ENCODE data around the gene CBX5.
"Not testable (repeated sequence)": the region's sequence is repeated elsewhere in the genome, so short reads cannot be mapped to it uniquely, and the experiment has no call there.

Gene CBX5

GRCh38 chr12:54272214-54272613 is 7.7 kb downstream of the CBX5 start:
- FAIRE-seq, result no peak
- no peak for DNase-seq (ENCODE audit: extremely low spot score, insufficient read length, low read depth)

GRCh38 chr12:54270345-54270744 is 9.6 kb downstream of the CBX5 start:
- FAIRE-seq (no peak), DNase-seq (ENCODE audit: extremely low spot score, insufficient read length, low read depth) (no peak)

- FAIRE-seq (no peak), DNase-seq (ENCODE audit: extremely low spot score, insufficient read length, low read depth) (no peak)
Measured at GRCh38 chr12:54266852-54267251, 13.1 kb downstream of the CBX5 start.

GRCh38 chr12:54265364-54265812 is 14.5 kb downstream of the CBX5 start:
- no peak for DNase-seq (ENCODE audit: extremely low spot score, insufficient read length, low read depth)
- no peak for FAIRE-seq

GRCh38 chr12:54262403-54262925 is 17.5 kb downstream of the CBX5 start:
- FAIRE-seq (no peak), DNase-seq (ENCODE audit: extremely low spot score, insufficient read length, low read depth) (no peak)

- FAIRE-seq (no peak), DNase-seq (ENCODE audit: extremely low spot score, insufficient read length, low read depth) (no peak)
Measured at GRCh38 chr12:54261815-54262402, 18.0 kb downstream of the CBX5 start.

GRCh38 chr12:54259194-54260011 is 20.5 kb downstream of the CBX5 start:
- peak; percentile 38 for FAIRE-seq

GRCh38 chr12:54258201-54258681 is 21.7 kb downstream of the CBX5 start:
- DNase-seq (ENCODE audit: extremely low spot score, insufficient read length, low read depth) (no peak), FAIRE-seq (no peak)

More at GRCh38 chr12:54259194-54260011, 20.5 kb downstream of the CBX5 start:
- DNase-seq (ENCODE audit: extremely low spot score, insufficient read length, low read depth), result no peak

- DNase-seq (ENCODE audit: extremely low spot score, insufficient read length, low read depth), result no peak
- FAIRE-seq, result no peak
Measured at GRCh38 chr12:54257332-54257731, 22.6 kb downstream of the CBX5 start.

GRCh38 chr12:54253240-54253639 is 26.7 kb downstream of the CBX5 start:
- FAIRE-seq (no peak), DNase-seq (ENCODE audit: extremely low spot score, insufficient read length, low read depth) (no peak)

GRCh38 chr12:54251667-54252284 is 28.1 kb downstream of the CBX5 start:
- DNase-seq (ENCODE audit: extremely low spot score, insufficient read length, low read depth) (peak; percentile 18), FAIRE-seq (no peak)

- DNase-seq (ENCODE audit: extremely low spot score, insufficient read length, low read depth), result no peak
- no peak for FAIRE-seq
Measured at GRCh38 chr12:54249489-54249888, 30.4 kb downstream of the CBX5 start.

GRCh38 chr12:54246011-54246641 is 33.8 kb downstream of the CBX5 start:
- FAIRE-seq (no peak), DNase-seq (ENCODE audit: extremely low spot score, insufficient read length, low read depth) (no peak)

- FAIRE-seq, result peak; percentile 65
- no peak for DNase-seq (ENCODE audit: extremely low spot score, insufficient read length, low read depth)
Measured at GRCh38 chr12:54240971-54241588, 38.8 kb downstream of the CBX5 start.

- no peak for FAIRE-seq
- DNase-seq (ENCODE audit: extremely low spot score, insufficient read length, low read depth), result no peak
Measured at GRCh38 chr12:54240129-54240528, 39.8 kb downstream of the CBX5 start.

GRCh38 chr12:54239620-54240019 is 40.3 kb downstream of the CBX5 start:
- no peak for FAIRE-seq
- DNase-seq (ENCODE audit: extremely low spot score, insufficient read length, low read depth), result no peak

GRCh38 chr12:54238531-54238930 is 41.4 kb downstream of the CBX5 start:
- DNase-seq (ENCODE audit: extremely low spot score, insufficient read length, low read depth) (no peak), FAIRE-seq (no peak)

GRCh38 chr12:54232790-54233189 is 47.1 kb downstream of the CBX5 start:
- DNase-seq (ENCODE audit: extremely low spot score, insufficient read length, low read depth), result no peak
- FAIRE-seq, result no peak

- not testable (repeated sequence) for FAIRE-seq; DNase-seq (ENCODE audit: extremely low spot score, insufficient read length, low read depth)
Measured at GRCh38 chr12:54231269-54231668, 48.7 kb downstream of the CBX5 start.

GRCh38 chr12:54230555-54230954 is 49.4 kb downstream of the CBX5 start:
- FAIRE-seq, result no peak

More at GRCh38 chr12:54230555-54230954, 49.4 kb downstream of the CBX5 start:
- no peak for DNase-seq (ENCODE audit: extremely low spot score, insufficient read length, low read depth)
